Measurements from ENCODE around the gene FAM217A. TPM values are rescaled to one million over a fixed set of nuclear protein-coding genes. Genes with fewer than 3 reads are reported as not detected.

The FAM217A gene
- total and polyA plus RNA-seq, 2 of the 13 experiments (the other 11 are each of a cell fraction or from before 2014, with no cell fraction given) = not detected

DNA sequence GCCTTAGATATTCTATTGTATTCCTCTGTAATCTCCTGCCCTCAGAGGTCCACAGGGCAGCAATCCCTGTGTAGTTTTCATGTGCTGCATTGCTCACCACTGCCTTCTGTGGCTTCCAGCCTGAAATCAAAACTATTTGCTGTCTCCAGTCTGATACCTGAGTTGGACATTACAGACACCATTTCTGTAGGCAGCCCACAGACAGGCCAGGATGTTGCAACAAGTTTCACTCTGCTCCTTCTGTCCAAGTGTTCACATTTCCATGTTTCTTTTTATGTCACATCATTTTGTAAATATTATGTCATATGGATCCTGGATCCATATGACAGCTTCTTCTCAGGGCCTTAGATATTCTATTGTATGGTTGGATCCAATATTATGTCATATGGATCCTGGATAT is 34.7 kb upstream of the FAM217A start:
- ChIA-PET POLR2A (no interaction called here), CTCF (ENCODE audit: low intra/inter-chr PET ratio, low total read pairs) (no interaction called here)
- Histone ChIP-seq H3K79me2 (ENCODE audit: insufficient read depth, low read length) (no peaks in the 10 kb centered on the region), H4K20me1 (ENCODE audit: insufficient read depth, low read length) (no peaks in the 10 kb centered on the region), H3K4me2 (ENCODE audit: low read depth, low read length) (no peak overlapping the region), H3K36me3 (replicated peaks in 1 of 2; ENCODE audit: control insufficient read depth in 1 of 2, insufficient read depth in 2 of 2, low read length in 2 of 2) (peaks cover 13 to 35% of the 10 kb centered on the region in 2 experiments), H3K4me1 (ENCODE audit: insufficient read depth, low read length) (peaks cover 39% of the 10 kb centered on the region), H3K9me3 (ENCODE audit: low read length) (no peaks in the 10 kb centered on the region), H2AFZ (ENCODE audit: low read length) (no peak overlapping the region), H3K27me3 (ENCODE audit: control insufficient read depth in 1 of 2, insufficient read depth in 2 of 2, low read length in 2 of 2) (no peaks in the 10 kb centered on the region), H3K27ac (ENCODE audit: extremely low read length, insufficient read depth, low read length) (no peak overlapping the region), H3K4me3 (replicated peaks in 1 of 3; ENCODE audit: insufficient read depth in 1 of 3, low read depth in 2 of 3, low read length in 3 of 3) (no peak overlapping the region), H3K9ac (ENCODE audit: insufficient read depth, low read depth, low read length) (no peak overlapping the region)
- intact Hi-C loops (cut with micrococcal nuclease; ENCODE audit: unreplicated experiment) (no loop called here), in situ Hi-C loops (cut with HindIII; ENCODE audit: extremely low pct_ligation_motif_present, low pct_unique_long_range_greater_than_20kb) (no loop called here)
- BruUV-seq (replicated peaks) = no TSS peak
- ATAC-seq (peak; percentile 60), FAIRE-seq (no peak), DNase-seq (ENCODE audit: low spot score) (no peak)
- TF ChIP-seq CEBPB (IDR thresholded peaks at IDR 0.05; ENCODE audit: borderline replicate concordance, low read depth, low read length) (peak; percentile 62; the same call in 1 of the 2 replicates), ETV6 (CRISPR knock-in tag; conservative IDR thresholded peaks at IDR 0.05) (no peak), CEBPG (CRISPR knock-in tag; IDR thresholded peaks at IDR 0.05) (0 out of 2 replicates have a peak, but pooled peaks have one; percentile 51), RNF2 (conservative IDR thresholded peaks at IDR 0.05; ENCODE audit: low read depth) (no peak), ZNF839 (CRISPR knock-in tag; IDR thresholded peaks at IDR 0.05; ENCODE audit: borderline replicate concordance) (no peak), RXRB (CRISPR knock-in tag; IDR thresholded peaks at IDR 0.05; ENCODE audit: borderline replicate concordance) (no peak), ZNF33B (CRISPR knock-in tag; IDR thresholded peaks at IDR 0.05) (no peak), BRCA1 (CRISPR knock-in tag; IDR thresholded peaks at IDR 0.05) (0 out of 2 replicates have a peak, but pooled peaks have one; percentile 33), ZBTB42 (CRISPR knock-in tag; IDR thresholded peaks at IDR 0.05) (no peak), ZNF879 (CRISPR knock-in tag; IDR thresholded peaks at IDR 0.05) (no peak), RBFOX2 (IDR thresholded peaks at IDR 0.05; ENCODE audit: low read depth, low read length) (no peak), TFAP4 (IDR thresholded peaks at IDR 0.05; ENCODE audit: borderline replicate concordance, low read depth) (no peak), ZNF710 (CRISPR knock-in tag; IDR thresholded peaks at IDR 0.05; ENCODE audit: borderline replicate concordance) (no peak), TCF7L2 (IDR thresholded peaks at IDR 0.05; ENCODE audit: low read depth, low read length) (no peak), ZNF512 (CRISPR knock-in tag; IDR thresholded peaks at IDR 0.05) (no peak), HNRNPK (IDR thresholded peaks at IDR 0.05; ENCODE audit: low read depth, low read length, poor library complexity, severe bottlenecking) (no peak), ZNF431 (CRISPR knock-in tag; IDR thresholded peaks at IDR 0.05; ENCODE audit: borderline replicate concordance, low read depth) (no peak), ZNF225 (CRISPR knock-in tag; IDR thresholded peaks at IDR 0.05) (no peak), PCBP1 (IDR thresholded peaks at IDR 0.05; ENCODE audit: borderline replicate concordance, low read depth, low read length) (no peak), NPAS2 (CRISPR knock-in tag; IDR thresholded peaks at IDR 0.05; ENCODE audit: borderline replicate concordance) (no peak), NR2F1 (CRISPR knock-in tag; IDR thresholded peaks at IDR 0.05) (no peak), TSC22D2 (CRISPR knock-in tag; IDR thresholded peaks at IDR 0.05; ENCODE audit: borderline replicate concordance) (no peak), ZBTB21 (CRISPR knock-in tag; IDR thresholded peaks at IDR 0.05) (no peak), KDM3A (CRISPR knock-in tag; IDR thresholded peaks at IDR 0.05; ENCODE audit: low read depth) (no peak)

Data from HepG2 (cell line).